GM12872 (cell line): Measurements from ENCODE around the gene ENOX2.

Experiments used
- TF ChIP-seq, protein P1 (sequence below): IDR thresholded peaks from 3 replicates; pipeline ENCODE4 v1.5.1; 2011; ENCODE audit warnings: low read depth, mild to moderate bottlenecking, low read length, moderate library complexity; ENCODE audit not compliant: insufficient read depth

The ENOX2 gene

GRCh38 chrX:130877892-130878341, 25.1 kb downstream of the ENOX2 start:
- TF ChIP-seq, protein P1, sequence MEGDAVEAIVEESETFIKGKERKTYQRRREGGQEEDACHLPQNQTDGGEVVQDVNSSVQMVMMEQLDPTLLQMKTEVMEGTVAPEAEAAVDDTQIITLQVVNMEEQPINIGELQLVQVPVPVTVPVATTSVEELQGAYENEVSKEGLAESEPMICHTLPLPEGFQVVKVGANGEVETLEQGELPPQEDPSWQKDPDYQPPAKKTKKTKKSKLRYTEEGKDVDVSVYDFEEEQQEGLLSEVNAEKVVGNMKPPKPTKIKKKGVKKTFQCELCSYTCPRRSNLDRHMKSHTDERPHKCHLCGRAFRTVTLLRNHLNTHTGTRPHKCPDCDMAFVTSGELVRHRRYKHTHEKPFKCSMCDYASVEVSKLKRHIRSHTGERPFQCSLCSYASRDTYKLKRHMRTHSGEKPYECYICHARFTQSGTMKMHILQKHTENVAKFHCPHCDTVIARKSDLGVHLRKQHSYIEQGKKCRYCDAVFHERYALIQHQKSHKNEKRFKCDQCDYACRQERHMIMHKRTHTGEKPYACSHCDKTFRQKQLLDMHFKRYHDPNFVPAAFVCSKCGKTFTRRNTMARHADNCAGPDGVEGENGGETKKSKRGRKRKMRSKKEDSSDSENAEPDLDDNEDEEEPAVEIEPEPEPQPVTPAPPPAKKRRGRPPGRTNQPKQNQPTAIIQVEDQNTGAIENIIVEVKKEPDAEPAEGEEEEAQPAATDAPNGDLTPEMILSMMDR, result no peak

- TF ChIP-seq, protein P1, result no peak
Measured at GRCh38 chrX:130876226-130876625, 26.8 kb downstream of the ENOX2 start.

- TF ChIP-seq, protein P1, result no peak
Measured at GRCh38 chrX:130874751-130875150, 28.3 kb downstream of the ENOX2 start.

- TF ChIP-seq, protein P1, result no peak
Measured at GRCh38 chrX:130869239-130869638, 33.8 kb downstream of the ENOX2 start.

- TF ChIP-seq, protein P1, result no peak
Measured at GRCh38 chrX:130861462-130861861, 41.5 kb downstream of the ENOX2 start.

DNA sequence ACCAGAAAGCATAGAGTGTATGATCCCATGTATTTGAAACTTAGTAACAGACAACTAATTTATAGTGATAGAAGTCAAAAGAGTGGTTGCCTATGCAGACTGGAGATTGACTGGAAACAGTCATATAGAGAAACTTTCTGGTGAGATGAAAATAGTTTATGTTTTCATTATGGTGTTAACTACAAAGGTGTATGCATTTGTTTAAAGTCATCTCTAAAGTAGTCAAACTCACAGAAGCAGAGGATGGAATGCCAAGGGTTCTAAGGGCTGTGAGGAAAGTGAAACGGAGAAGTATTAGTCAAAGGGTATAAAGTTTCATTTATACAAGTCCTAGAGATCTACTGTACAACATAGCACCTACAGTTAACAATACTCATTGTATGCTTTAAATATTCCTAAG, 45.8 kb downstream of the ENOX2 start:
- TF ChIP-seq, protein P1, result no peak

- TF ChIP-seq, protein P1, result no peak
Measured at GRCh38 chrX:130851569-130851968, 51.4 kb downstream of the ENOX2 start.

GRCh38 chrX:130848763-130849162, 54.2 kb downstream of the ENOX2 start:
- TF ChIP-seq, protein P1, result no peak
